Measurements from ENCODE around the gene MAN1C1. TPM values are rescaled to one million over a fixed set of nuclear protein-coding genes. Genes with fewer than 3 reads are reported as not detected.
A peak's percentile ranks its signal among the peaks of the same experiment; 100 is the strongest.

The MAN1C1 gene
- total RNA-seq, 6 experiments from 2014 or later: 10.7 to 38.8 (median 21.0) TPM

GRCh38 chr1:25746299-25747045, 129.9 kb downstream of the MAN1C1 start:
- peak in 1 of 3 donors; percentile 45 for DNase-seq
- no peak for ATAC-seq
- Histone ChIP-seq H3K4me1 (peaks cover 0 to 18% (median 5%) of the 10 kb centered on the region in 4 donors), H3K4me3 (no peak overlapping the region), H3K36me3 (peaks cover 0 to 4% (median 0%) of the 10 kb centered on the region in 4 donors), H3K27ac (no peak overlapping the region), H3K27me3 (no peaks in the 10 kb centered on the region), H3K9me3 (no peaks in the 10 kb centered on the region)
- TF ChIP-seq CTCF (IDR thresholded peaks at IDR 0.05) (no peak), POLR2A (IDR thresholded peaks at IDR 0.05) (no peak)
- intact Hi-C loops (cut with DNase I): no loop called here
- WGBS (ENCODE audit: insufficient coverage, low coverage, low lambda C conversion rate, missing lambda C conversion rate): 86% methylated on average over 6 of the region's 22 CpGs

GRCh38 chr1:25747046-25747719, 130.6 kb downstream of the MAN1C1 start:
- intact Hi-C loops (cut with DNase I): no loop called here
- Histone ChIP-seq H3K4me1 (peaks cover 0 to 18% (median 5%) of the 10 kb centered on the region in 4 donors), H3K4me3 (no peak overlapping the region), H3K9me3 (no peaks in the 10 kb centered on the region), H3K27ac (no peak overlapping the region), H3K27me3 (no peaks in the 10 kb centered on the region), H3K36me3 (peaks cover 0 to 4% (median 0%) of the 10 kb centered on the region in 4 donors)
- TF ChIP-seq CTCF (IDR thresholded peaks at IDR 0.05) (no peak), POLR2A (IDR thresholded peaks at IDR 0.05) (no peak)
- WGBS (ENCODE audit: insufficient coverage, low coverage, low lambda C conversion rate, missing lambda C conversion rate): 71% methylated on average over 5 of the region's 12 CpGs
- ATAC-seq: no peak
- DNase-seq: no peak

DNA sequence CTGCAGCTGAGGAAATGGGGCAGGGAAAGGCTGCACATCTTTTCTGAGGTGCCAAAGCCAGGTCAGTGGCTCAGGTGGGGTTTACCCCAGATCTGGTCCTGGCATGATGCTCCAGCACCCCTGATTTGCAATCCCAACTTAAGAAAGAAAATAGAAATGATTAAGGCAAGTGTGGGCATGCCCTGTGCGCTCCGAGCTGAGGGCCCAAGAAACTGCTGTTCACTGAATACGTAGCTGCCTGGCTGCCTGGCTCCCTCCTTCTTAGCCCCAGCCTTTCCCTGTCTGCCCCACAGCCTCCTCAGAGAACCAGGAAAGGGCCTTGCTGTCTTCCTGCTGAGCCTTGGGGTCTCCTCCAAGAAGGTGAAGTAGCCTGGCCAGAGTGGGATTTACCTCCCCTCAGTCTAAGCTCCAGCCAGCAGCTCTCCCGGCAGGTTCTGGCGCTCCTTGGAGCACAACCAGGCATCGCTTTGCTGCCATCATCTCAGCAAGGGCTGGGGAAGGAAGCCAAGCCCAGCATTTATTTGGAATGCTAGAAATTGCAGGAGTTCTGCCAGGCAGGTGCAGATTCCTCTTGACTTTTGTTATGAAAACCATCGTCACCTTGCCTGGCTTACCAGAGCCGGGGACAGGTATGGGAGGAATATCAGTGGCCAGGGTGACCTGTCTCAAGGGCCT, 132.1 kb downstream of the MAN1C1 start:
- DNase-seq (no peak), ATAC-seq (no peak)
- H3K36me3 ChIP-seq: peaks cover 0 to 4% (median 0%) of the 10 kb centered on the region in 4 donors
- peaks cover 0 to 4% (median 2%) of the 10 kb centered on the region in 4 donors for H3K4me1 ChIP-seq
- 67% methylated on average over 3 of the region's 8 CpGs for WGBS (ENCODE audit: insufficient coverage, low coverage, low lambda C conversion rate, missing lambda C conversion rate)
- intact Hi-C loops (cut with DNase I): no loop called here
- H3K27ac ChIP-seq: no peak overlapping the region
- H3K4me3 ChIP-seq: no peak overlapping the region
- TF ChIP-seq CTCF (IDR thresholded peaks at IDR 0.05) (no peak), POLR2A (IDR thresholded peaks at IDR 0.05) (no peak)
- H3K9me3 ChIP-seq: no peaks in the 10 kb centered on the region
- H3K27me3 ChIP-seq: no peaks in the 10 kb centered on the region

- intact Hi-C loops (cut with DNase I): no loop called here
- TF ChIP-seq POLR2A (IDR thresholded peaks at IDR 0.05): no peak
- TF ChIP-seq CTCF (IDR thresholded peaks at IDR 0.05): no peak
Observed at GRCh38 chr1:25750923-25751605, 134.5 kb downstream of the MAN1C1 start.

More at GRCh38 chr1:25750923-25751605, 134.5 kb downstream of the MAN1C1 start:
- ATAC-seq (no peak), DNase-seq (no peak)
- no peak overlapping the region for H3K4me3 ChIP-seq
- no peaks in the 10 kb centered on the region for H3K27me3 ChIP-seq
- no peak overlapping the region for H3K27ac ChIP-seq
- no peaks in the 10 kb centered on the region for H3K9me3 ChIP-seq
- 72% methylated on average over 6 of the region's 6 CpGs for WGBS (ENCODE audit: insufficient coverage, low coverage, low lambda C conversion rate, missing lambda C conversion rate)
- peaks cover 0 to 10% (median 2%) of the 10 kb centered on the region in 4 donors for H3K36me3 ChIP-seq
- H3K4me1 ChIP-seq: no peaks in the 10 kb centered on the region
